Measurements from ENCODE around the gene TNFAIP8L2. TPM values are rescaled to one million over a fixed set of nuclear protein-coding genes. Genes with fewer than 3 reads are reported as not detected.
A peak's percentile ranks its signal among the peaks of the same experiment; 100 is the strongest.
"Not testable (repeated sequence)": the region's sequence is repeated elsewhere in the genome, so short reads cannot be mapped to it uniquely, and the experiment has no call there.

TNFAIP8L2 gene
- total RNA-seq, 1 donor from 2014 or later = 17.8 TPM

- Histone ChIP-seq H3K27ac (no peak overlapping the region), H3K4me1 (no peaks in the 10 kb centered on the region), H3K27me3 (ENCODE audit: low read depth) (no peaks in the 10 kb centered on the region), H3K4me3 (no peak overlapping the region), H3K9me3 (no peaks in the 10 kb centered on the region), H3K36me3 (peaks cover 80% of the 10 kb centered on the region)
- no peak for TF ChIP-seq CTCF (IDR thresholded peaks at IDR 0.05)
- ATAC-seq (no peak), DNase-seq (no peak)
- intact Hi-C loops (cut with DNase I) = no loop called here
Observed at GRCh38 chr1:151176514-151177045, 20.1 kb downstream of the TNFAIP8L2 start.

- no peak for ATAC-seq
- intact Hi-C loops (cut with DNase I) = no loop called here
- peaks cover 67% of the 10 kb centered on the region for H3K36me3 ChIP-seq
Observed at GRCh38 chr1:151184211-151184610, 27.8 kb downstream of the TNFAIP8L2 start.

GRCh38 chr1:151187205-151187604 lies 30.8 kb downstream of the TNFAIP8L2 start:
- no peak for ATAC-seq
- TF ChIP-seq CTCF (IDR thresholded peaks at IDR 0.05) = no peak
- intact Hi-C loops (cut with DNase I) = no loop called here
- peaks cover 37% of the 10 kb centered on the region for H3K36me3 ChIP-seq
- no peaks in the 10 kb centered on the region for H3K27me3 ChIP-seq (ENCODE audit: low read depth)
- DNase-seq = no peak
- peaks cover 21% of the 10 kb centered on the region for H3K4me1 ChIP-seq
- no peaks in the 10 kb centered on the region for H3K9me3 ChIP-seq
- no peak overlapping the region for H3K27ac ChIP-seq
- no peak overlapping the region for H3K4me3 ChIP-seq

More at GRCh38 chr1:151184211-151184610, 27.8 kb downstream of the TNFAIP8L2 start:
- no peaks in the 10 kb centered on the region for H3K27me3 ChIP-seq (ENCODE audit: low read depth)
- no peak for TF ChIP-seq CTCF (IDR thresholded peaks at IDR 0.05)
- no peak overlapping the region for H3K4me3 ChIP-seq
- H3K27ac ChIP-seq = no peak overlapping the region
- no peak for DNase-seq
- H3K9me3 ChIP-seq = no peaks in the 10 kb centered on the region
- peaks cover 21% of the 10 kb centered on the region for H3K4me1 ChIP-seq

GRCh38 chr1:151188667-151189066 lies 32.2 kb downstream of the TNFAIP8L2 start:
- ATAC-seq; intact Hi-C loops (cut with DNase I): not testable (repeated sequence)

GRCh38 chr1:151189637-151190445 lies 33.4 kb downstream of the TNFAIP8L2 start, which contains the start of gene VPS72:
Gene VPS72 (minus strand): TSS chr1:151190197. CDS start chr1:151190121, 76 bp downstream.
- intact Hi-C loops (cut with DNase I) = no loop called here
- Histone ChIP-seq H3K9me3 (no peaks in the 10 kb centered on the region), H3K4me1 (peaks cover 21% of the 10 kb centered on the region), H3K27me3 (ENCODE audit: low read depth) (no peaks in the 10 kb centered on the region), H3K36me3 (peaks cover 11% of the 10 kb centered on the region), H3K27ac (peak within 1 kb of the TSS; percentile 84), H3K4me3 (peak within 1 kb of the TSS; percentile 82)
- ATAC-seq = peak; percentile 97 to 98
- TF ChIP-seq CTCF (IDR thresholded peaks at IDR 0.05) = peak; percentile 27
- DNase-seq = peak; percentile 90

More at GRCh38 chr1:151188667-151189066, 32.2 kb downstream of the TNFAIP8L2 start:
- H3K27me3 ChIP-seq (ENCODE audit: low read depth); H3K27ac ChIP-seq; H3K9me3 ChIP-seq; DNase-seq: not testable (repeated sequence)
- peaks cover 21% of the 10 kb centered on the region for H3K4me1 ChIP-seq
- H3K36me3 ChIP-seq = peaks cover 23% of the 10 kb centered on the region
- H3K4me3 ChIP-seq = peak overlapping the region; percentile 82

GRCh38 chr1:151192047-151192446 lies 35.6 kb downstream of the TNFAIP8L2 start:
- ATAC-seq (no peak), DNase-seq (no peak)
- intact Hi-C loops (cut with DNase I) = no loop called here
- Histone ChIP-seq H3K9me3 (no peaks in the 10 kb centered on the region), H3K36me3 (no peaks in the 10 kb centered on the region), H3K27ac (no peak overlapping the region), H3K4me1 (peaks cover 30% of the 10 kb centered on the region), H3K4me3 (no peak overlapping the region), H3K27me3 (ENCODE audit: low read depth) (no peaks in the 10 kb centered on the region)
- no peak for TF ChIP-seq CTCF (IDR thresholded peaks at IDR 0.05)

Data from lower lobe of right lung (tissue), 2 donors.